ENCODE measurements around the gene ROM1. TPM values are rescaled to one million over a fixed set of nuclear protein-coding genes. Genes with fewer than 3 reads are reported as not detected.
A peak's percentile ranks its signal among the peaks of the same experiment; 100 is the strongest.

ROM1 gene
- total RNA-seq, 2 donors from 2014 or later = 3.2 to 3.6 TPM

- no peaks in the 10 kb centered on the region for H3K27me3 ChIP-seq
- intact Hi-C loops (cut with DNase I) = no loop called here
- peaks cover 9% of the 10 kb centered on the region for H3K4me1 ChIP-seq
- no peak overlapping the region for H3K4me3 ChIP-seq
- H3K9ac ChIP-seq (ENCODE audit: low read depth in 2 of 2, low read length in 2 of 2) = no peak overlapping the region
- H3K27ac ChIP-seq = no peak overlapping the region
- no peaks in the 10 kb centered on the region for H3K9me3 ChIP-seq
- DNase-seq = no peak
- no peak for TF ChIP-seq CTCF (IDR thresholded peaks at IDR 0.05)
- H3K36me3 ChIP-seq = no peaks in the 10 kb centered on the region
These were observed 41.2 kb downstream of the ROM1 start for GRCh38 chr11:62654297-62654696.

DNA sequence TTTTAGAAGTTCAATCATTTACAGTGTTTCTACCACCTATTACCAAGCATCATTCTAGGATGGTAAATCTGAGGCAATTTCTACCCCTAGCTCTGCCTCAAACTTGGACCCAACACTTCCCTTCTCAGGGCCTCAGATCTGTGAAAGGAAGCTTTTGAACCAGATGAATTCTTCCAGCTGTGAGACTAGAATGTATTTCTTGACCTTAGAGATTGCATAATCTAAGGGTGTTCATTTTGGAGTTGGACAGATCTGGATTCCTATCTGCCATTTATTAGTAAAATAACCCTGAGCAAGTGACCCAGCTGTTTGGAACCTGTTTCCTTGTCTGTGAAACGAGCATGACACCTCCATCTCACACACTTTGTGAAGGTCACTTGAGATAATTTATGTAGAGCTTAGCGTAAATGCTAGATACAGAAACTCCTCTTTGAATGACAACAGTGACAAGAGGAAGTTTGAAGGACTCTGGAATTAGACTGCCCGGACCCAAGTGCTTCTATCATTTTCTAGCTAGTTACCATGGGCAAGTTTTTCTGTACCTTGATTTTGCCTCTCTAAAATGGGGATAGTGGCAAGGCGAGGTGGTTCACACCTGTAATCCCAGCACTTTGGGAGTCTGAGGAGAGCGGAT lies 43.9 kb downstream of the ROM1 start:
- Histone ChIP-seq H3K27ac (no peak overlapping the region), H3K9ac (ENCODE audit: low read depth in 2 of 2, low read length in 2 of 2) (no peak overlapping the region), H3K9me3 (no peaks in the 10 kb centered on the region), H3K4me3 (no peak overlapping the region), H3K4me1 (peaks cover 6% of the 10 kb centered on the region), H3K27me3 (no peaks in the 10 kb centered on the region), H3K36me3 (no peaks in the 10 kb centered on the region)
- no peak for TF ChIP-seq CTCF (IDR thresholded peaks at IDR 0.05)
- intact Hi-C loops (cut with DNase I) = no loop called here
- no peak for DNase-seq

- Histone ChIP-seq H3K27ac (peak overlapping the region; percentile 96), H3K4me1 (peaks cover 18% of the 10 kb centered on the region), H3K36me3 (no peaks in the 10 kb centered on the region), H3K27me3 (no peaks in the 10 kb centered on the region), H3K9me3 (no peaks in the 10 kb centered on the region), H3K4me3 (peak overlapping the region; percentile 87), H3K9ac (ENCODE audit: low read depth in 2 of 2, low read length in 2 of 2) (peak overlapping the region; percentile 89 to 99)
- intact Hi-C loops (cut with DNase I) = no loop called here
- TF ChIP-seq CTCF (IDR thresholded peaks at IDR 0.05) = no peak
- peak; percentile 50 for DNase-seq
These were observed 51.5 kb downstream of the ROM1 start for GRCh38 chr11:62664405-62665074.

Small RNA genes within 50 kb of the gene (microRNA-seq; reads per million reads assigned to microRNA genes)
- gene MIR6747 = not detected

Other genes starting within 250 kb of the ROM1 start
- gene SCGB1A1, start 194.2 kb upstream of the ROM1 start, total RNA-seq = 1 to 10 TPM in 1 of 2 donors, not detected in 1; 2.3 TPM
- gene AHNAK, start 66.5 kb upstream of the ROM1 start, total RNA-seq = 100 to 1,000 TPM; 458 to 631 TPM
- gene EEF1G, start 39.4 kb upstream of the ROM1 start, total RNA-seq = 1,000 to 10,000 TPM; 1,328 to 1,358 TPM
- 10 to 100 TPM; 11.1 to 26.2 TPM for gene TUT1, start 21.7 kb upstream of the ROM1 start, total RNA-seq
- 100 to 1,000 TPM in 1 of 2 donors, 10 to 100 TPM in 1; 91.0 to 133 TPM for gene MTA2, start 11.4 kb upstream of the ROM1 start, total RNA-seq
- 10 to 100 TPM; 37.5 to 58.7 TPM for gene EML3, start 482 bp upstream of the ROM1 start, total RNA-seq
- gene B3GAT3, start 8.7 kb downstream of the ROM1 start, total RNA-seq = 10 to 100 TPM; 21.8 to 37.7 TPM
- 100 to 1,000 TPM; 252 to 303 TPM for gene GANAB, start 33.4 kb downstream of the ROM1 start, total RNA-seq
- gene INTS5, start 40.0 kb downstream of the ROM1 start, total RNA-seq = 10 to 100 TPM; 19.1 to 27.7 TPM
- 100 to 1,000 TPM in 1 of 2 donors, 10 to 100 TPM in 1; 57.9 to 105 TPM for gene C11orf98, start 52.0 kb downstream of the ROM1 start, total RNA-seq
- gene CSKMT, start 52.1 kb downstream of the ROM1 start, total RNA-seq = 10 to 100 TPM in 1 of 2 donors, 1 to 10 TPM in 1; 9.4 to 27.0 TPM
- 10 to 100 TPM; 13.9 to 23.2 TPM for gene UQCC3, start 58.4 kb downstream of the ROM1 start, total RNA-seq
- 10 to 100 TPM in 1 of 2 donors, 1 to 10 TPM in 1; 7.1 to 12.3 TPM for gene LBHD1, start 59.0 kb downstream of the ROM1 start, total RNA-seq
- 10 to 100 TPM; 74.8 to 87.8 TPM for gene UBXN1, start 65.8 kb downstream of the ROM1 start, total RNA-seq
- 1 to 10 TPM in 1 of 2 donors, under 1 TPM in 1; 0.82 to 3.3 TPM for gene LRRN4CL, start 76.3 kb downstream of the ROM1 start, total RNA-seq
- 10 to 100 TPM; 36.5 to 65.5 TPM for gene BSCL2, start 94.2 kb downstream of the ROM1 start, total RNA-seq
- under 1 TPM in 1 of 2 donors, not detected in 1; 0.56 TPM for gene GNG3, start 94.4 kb downstream of the ROM1 start, total RNA-seq
- 10 to 100 TPM; 50.5 to 59.3 TPM for gene HNRNPUL2, start 114.2 kb downstream of the ROM1 start, total RNA-seq
- 10 to 100 TPM; 34.2 to 39.8 TPM for gene TTC9C, start 115.2 kb downstream of the ROM1 start, total RNA-seq
- 10 to 100 TPM; 10.8 to 18.7 TPM for gene ZBTB3, start 140.9 kb downstream of the ROM1 start, total RNA-seq
- gene POLR2G, start 148.3 kb downstream of the ROM1 start, total RNA-seq = 10 to 100 TPM; 40.3 to 54.5 TPM
- gene TAF6L, start 158.1 kb downstream of the ROM1 start, total RNA-seq = 10 to 100 TPM; 15.3 to 26.6 TPM
- 10 to 100 TPM; 46.7 to 54.5 TPM for gene TMEM179B, start 174.1 kb downstream of the ROM1 start, total RNA-seq
- gene TMEM223, start 178.7 kb downstream of the ROM1 start, total RNA-seq = 10 to 100 TPM; 15.8 to 26.0 TPM
- gene NXF1, start 192.2 kb downstream of the ROM1 start, total RNA-seq = 10 to 100 TPM; 39.2 to 50.9 TPM
- 10 to 100 TPM; 38.0 to 43.3 TPM for gene STX5, start 218.8 kb downstream of the ROM1 start, total RNA-seq
- gene TEX54, start 219.6 kb downstream of the ROM1 start, total RNA-seq = not detected
- 10 to 100 TPM; 27.4 to 43.3 TPM for gene WDR74, start 226.3 kb downstream of the ROM1 start, total RNA-seq

All from colonic mucosa (tissue), 4 donors.